NCI-H2196 (cell line): ENCODE data around the gene DHRS9.
A peak's percentile ranks its signal among the peaks of the same experiment; 100 is the strongest.

Source experiments
- DNase-seq: peaks from one replicate; lab custom pipeline; 2025; ENCODE audit not compliant: unreplicated experiment; lab: John Stamatoyannopoulos, UW

The DHRS9 gene

GRCh38 chr2:169093535-169093934 is 24.2 kb downstream of the DHRS9 start:
- DNase-seq = no peak

GRCh38 chr2:169094676-169095075 is 25.3 kb downstream of the DHRS9 start:
- no peak for DNase-seq

GRCh38 chr2:169095621-169096105 is 26.3 kb downstream of the DHRS9 start:
- no peak for DNase-seq

GRCh38 chr2:169104848-169105247 is 35.5 kb downstream of the DHRS9 start:
- no peak for DNase-seq

GRCh38 chr2:169105476-169105875 is 36.1 kb downstream of the DHRS9 start:
- no peak for DNase-seq

- DNase-seq = no peak
Measured at GRCh38 chr2:169106134-169106533, 36.8 kb downstream of the DHRS9 start.

- DNase-seq = no peak
Measured at GRCh38 chr2:169106563-169107545, 37.5 kb downstream of the DHRS9 start.

GRCh38 chr2:169107645-169108044 is 38.3 kb downstream of the DHRS9 start:
- no peak for DNase-seq

GRCh38 chr2:169108099-169108884 is 38.9 kb downstream of the DHRS9 start:
- no peak for DNase-seq

- peak; percentile 66 for DNase-seq
Measured at GRCh38 chr2:169109502-169110409, 40.4 kb downstream of the DHRS9 start.

GRCh38 chr2:169110419-169110818 is 41.1 kb downstream of the DHRS9 start:
- no peak for DNase-seq

GRCh38 chr2:169110916-169111315 is 41.6 kb downstream of the DHRS9 start:
- no peak for DNase-seq

GRCh38 chr2:169112841-169113240 is 43.5 kb downstream of the DHRS9 start:
- no peak for DNase-seq

- no peak for DNase-seq
Measured at GRCh38 chr2:169114056-169114455, 44.7 kb downstream of the DHRS9 start.

GRCh38 chr2:169116327-169116726 is 47.0 kb downstream of the DHRS9 start:
- no peak for DNase-seq

GRCh38 chr2:169116993-169117392 is 47.6 kb downstream of the DHRS9 start:
- DNase-seq = no peak

GRCh38 chr2:169118060-169118459 is 48.7 kb downstream of the DHRS9 start:
- no peak for DNase-seq

- DNase-seq = no peak
Measured at GRCh38 chr2:169119123-169119760, 49.9 kb downstream of the DHRS9 start.

GRCh38 chr2:169119851-169120250 is 50.5 kb downstream of the DHRS9 start:
- DNase-seq = no peak

- no peak for DNase-seq
Measured at GRCh38 chr2:169129703-169130243, 60.4 kb downstream of the DHRS9 start.
